MM.1S (cell line): Measurements from ENCODE around the gene ALLC.

Experiments
- DNase-seq: peaks from one replicate; pipeline ENCODE4 v3.0.0-alpha.2; 2015
- H2AFZ ChIP-seq: fragments of 300-600 bp; sonication (generic); 2 replicates; pipeline ENCODE4 v1.6.0; 2016; ENCODE audit warnings: antibody characterized with exemption, low read length
- H3F3A ChIP-seq: fragments of 300-600 bp; sonication (generic); 2 replicates; pipeline ENCODE4 v1.6.1; 2016; ENCODE audit warnings: mild to moderate bottlenecking, antibody characterized with exemption, low read length, moderate library complexity, mixed read lengths; ENCODE audit not compliant: insufficient read depth
- H3K27ac ChIP-seq: fragments of 300-600 bp; sonication (generic); 2 replicates; pipeline ENCODE4 v1.5.1; 2016; ENCODE audit warnings: mild to moderate bottlenecking, low read length
- H3K27me3 ChIP-seq: fragments of 300-600 bp; sonication (generic); replicated peaks from 2 replicates; pipeline ENCODE4 v1.6.0; 2016; ENCODE audit warnings: low read length; ENCODE audit not compliant: insufficient read depth
- H3K36me3 ChIP-seq: fragments of 300-600 bp; sonication (generic); replicated peaks from 2 replicates; pipeline ENCODE4 v1.6.1; 2016; ENCODE audit warnings: mild to moderate bottlenecking, low read length, mixed read lengths; ENCODE audit not compliant: insufficient read depth
- H3K4me1 ChIP-seq: fragments of 300-600 bp; sonication (generic); 2 replicates; pipeline ENCODE4 v1.6.1; 2016; ENCODE audit warnings: low read length, mixed read lengths
- H3K4me2 ChIP-seq: fragments of 300-600 bp; sonication (generic); 2 replicates; pipeline ENCODE4 v1.6.0; 2016; ENCODE audit warnings: low read depth, low read length
- H3K4me3 ChIP-seq: fragments of 300-600 bp; sonication (generic); 2 replicates; pipeline ENCODE4 v1.5.1; 2016; ENCODE audit warnings: low read length, mixed read lengths
- H3K79me2 ChIP-seq: fragments of 300-600 bp; sonication (generic); 2 replicates; pipeline ENCODE4 v1.6.1; 2016; ENCODE audit warnings: mixed run types, low read length, mixed read lengths
- H3K9ac ChIP-seq: fragments of 300-600 bp; sonication (generic); 2 replicates; pipeline ENCODE4 v1.6.1; 2016; ENCODE audit warnings: low read length, mixed read lengths
- H3K9me2 ChIP-seq: fragments of 300-600 bp; sonication (generic); replicated peaks from 2 replicates; pipeline ENCODE4 v1.6.1; 2016; ENCODE audit warnings: mild to moderate bottlenecking, low read length, mixed read lengths; ENCODE audit not compliant: insufficient read depth
- H3K9me3 ChIP-seq: fragments of 300-600 bp; sonication (generic); replicated peaks from 2 replicates; pipeline ENCODE4 v1.6.1; 2016; ENCODE audit warnings: mild to moderate bottlenecking, low read length, mixed read lengths; ENCODE audit not compliant: insufficient read depth
- H4K20me1 ChIP-seq: fragments of 300-600 bp; sonication (generic); 2 replicates; pipeline ENCODE4 v1.6.1; 2016; ENCODE audit warnings: mild to moderate bottlenecking, low read length, moderate library complexity, mixed read lengths; ENCODE audit not compliant: insufficient read depth
- EZH2 ChIP-seq: fragments of 300-600 bp; sonication (generic); optimal IDR thresholded peaks from 2 replicates; pipeline ENCODE3; 2017; ENCODE audit warnings: low read depth, mild to moderate bottlenecking, antibody characterized with exemption, low read length, mixed read lengths
- EZH2phosphoT487 ChIP-seq: fragments of 300-600 bp; sonication (generic); IDR thresholded peaks from 2 replicates; pipeline ENCODE4 v1.6.1; 2018; ENCODE audit warnings: antibody characterized with exemption, low read length
- TF ChIP-seq, protein P1 (sequence below): fragments of 300-600 bp; sonication (generic); IDR thresholded peaks from 2 replicates; pipeline ENCODE4 v1.5.1; 2016; ENCODE audit warnings: antibody characterized with exemption, low read length, mixed read lengths

ALLC gene

DNA sequence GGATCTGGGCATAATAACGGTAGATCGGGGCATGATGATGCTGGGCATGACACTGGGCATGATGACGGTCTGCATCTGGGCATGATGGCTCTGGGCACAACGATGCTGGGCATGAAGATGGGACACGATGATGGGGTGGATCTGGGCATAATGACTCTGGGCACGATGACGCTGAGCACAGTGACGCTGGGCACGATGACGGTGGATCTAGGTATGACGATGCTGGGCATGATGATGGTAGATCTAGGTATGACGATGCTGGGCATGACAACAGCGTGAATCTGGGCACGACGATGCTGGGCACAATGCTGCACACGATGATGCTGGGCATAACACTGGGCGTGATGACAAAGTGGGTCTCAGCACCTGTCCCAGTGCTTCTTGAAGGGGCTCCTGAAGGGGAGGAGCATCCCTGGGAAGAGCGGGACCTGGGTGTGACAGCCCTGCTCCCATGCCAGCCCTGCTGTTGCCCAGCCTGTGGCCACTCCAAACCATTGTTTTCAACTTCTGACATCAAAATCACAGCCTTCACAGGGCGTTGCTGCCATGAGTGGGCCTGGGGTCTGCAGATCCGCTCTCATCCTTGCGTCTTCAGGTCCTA, 30.4 kb upstream of the ALLC start:
- Histone ChIP-seq H3K9me3 (no peaks in the 10 kb centered on the region), H3K4me2 (no peak overlapping the region), H2AFZ (no peak overlapping the region), H3K27ac (no peak overlapping the region), H3K9me2 (no peaks in the 10 kb centered on the region), H4K20me1 (no peaks in the 10 kb centered on the region), H3F3A (no peaks in the 10 kb centered on the region), H3K9ac (no peak overlapping the region), H3K79me2 (no peaks in the 10 kb centered on the region), H3K36me3 (no peaks in the 10 kb centered on the region), H3K27me3 (no peaks in the 10 kb centered on the region), H3K4me3 (no peak overlapping the region), H3K4me1 (no peaks in the 10 kb centered on the region)
- no peak for DNase-seq
- TF ChIP-seq EZH2, result no peak
- no peak for TF ChIP-seq EZH2phosphoT487
- TF ChIP-seq, protein P1, sequence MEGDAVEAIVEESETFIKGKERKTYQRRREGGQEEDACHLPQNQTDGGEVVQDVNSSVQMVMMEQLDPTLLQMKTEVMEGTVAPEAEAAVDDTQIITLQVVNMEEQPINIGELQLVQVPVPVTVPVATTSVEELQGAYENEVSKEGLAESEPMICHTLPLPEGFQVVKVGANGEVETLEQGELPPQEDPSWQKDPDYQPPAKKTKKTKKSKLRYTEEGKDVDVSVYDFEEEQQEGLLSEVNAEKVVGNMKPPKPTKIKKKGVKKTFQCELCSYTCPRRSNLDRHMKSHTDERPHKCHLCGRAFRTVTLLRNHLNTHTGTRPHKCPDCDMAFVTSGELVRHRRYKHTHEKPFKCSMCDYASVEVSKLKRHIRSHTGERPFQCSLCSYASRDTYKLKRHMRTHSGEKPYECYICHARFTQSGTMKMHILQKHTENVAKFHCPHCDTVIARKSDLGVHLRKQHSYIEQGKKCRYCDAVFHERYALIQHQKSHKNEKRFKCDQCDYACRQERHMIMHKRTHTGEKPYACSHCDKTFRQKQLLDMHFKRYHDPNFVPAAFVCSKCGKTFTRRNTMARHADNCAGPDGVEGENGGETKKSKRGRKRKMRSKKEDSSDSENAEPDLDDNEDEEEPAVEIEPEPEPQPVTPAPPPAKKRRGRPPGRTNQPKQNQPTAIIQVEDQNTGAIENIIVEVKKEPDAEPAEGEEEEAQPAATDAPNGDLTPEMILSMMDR, result no peak

DNA sequence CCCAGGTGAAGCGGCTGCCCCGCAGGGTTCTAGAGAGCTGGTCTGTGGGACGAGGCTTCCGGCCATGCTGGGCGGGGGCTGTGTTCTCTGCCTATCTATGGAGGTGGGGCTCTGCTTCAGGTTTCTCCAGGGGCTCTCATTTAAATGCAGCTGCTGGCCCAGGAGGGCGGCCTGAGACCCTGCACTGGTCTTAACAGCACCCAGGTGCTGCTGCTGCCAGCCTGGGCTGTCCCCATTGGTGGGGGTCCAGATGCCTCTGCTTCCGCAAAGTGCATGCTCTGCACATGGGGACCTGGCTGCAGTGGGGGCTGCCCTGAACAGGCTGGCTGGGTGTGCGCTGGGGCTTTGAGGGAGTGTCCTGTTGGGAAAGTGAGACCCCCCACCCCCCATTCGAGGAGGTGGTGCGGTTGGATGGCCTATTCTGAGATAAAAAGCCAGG, 29.7 kb upstream of the ALLC start:
- Histone ChIP-seq H4K20me1 (no peaks in the 10 kb centered on the region), H3K27ac (no peak overlapping the region), H3K79me2 (no peaks in the 10 kb centered on the region), H3K4me1 (no peaks in the 10 kb centered on the region), H3K9ac (no peak overlapping the region), H2AFZ (no peak overlapping the region), H3K4me3 (no peak overlapping the region), H3K36me3 (no peaks in the 10 kb centered on the region), H3K9me2 (no peaks in the 10 kb centered on the region), H3F3A (no peaks in the 10 kb centered on the region), H3K9me3 (no peaks in the 10 kb centered on the region), H3K4me2 (no peak overlapping the region), H3K27me3 (no peaks in the 10 kb centered on the region)
- no peak for DNase-seq
- TF ChIP-seq EZH2phosphoT487, result no peak
- no peak for TF ChIP-seq EZH2
- TF ChIP-seq, protein P1, result no peak

DNA sequence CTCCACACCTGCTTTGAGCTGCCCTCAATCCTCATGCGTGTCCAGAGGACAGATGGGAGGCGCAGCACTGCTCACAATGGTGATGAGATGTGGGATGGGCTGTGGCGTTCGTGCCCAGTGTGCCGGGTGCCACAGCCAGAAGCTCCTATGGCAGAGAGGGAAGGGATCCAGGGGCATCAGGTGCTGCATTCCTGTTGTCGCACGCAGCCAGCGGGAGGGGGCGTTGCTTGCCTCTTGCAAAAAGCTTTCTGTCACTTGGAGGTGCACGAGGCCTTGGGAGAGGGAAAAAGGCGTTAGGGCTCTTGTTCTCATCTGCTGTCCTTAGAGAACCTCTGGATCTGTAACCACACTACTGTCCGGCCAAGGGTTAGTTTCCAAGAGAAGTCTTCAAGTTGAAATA, 29.2 kb upstream of the ALLC start:
- Histone ChIP-seq H3K4me3 (no peak overlapping the region), H3K9me2 (no peaks in the 10 kb centered on the region), H3K27ac (no peak overlapping the region), H3K4me1 (no peaks in the 10 kb centered on the region), H3K36me3 (no peaks in the 10 kb centered on the region), H2AFZ (no peak overlapping the region), H3K9ac (no peak overlapping the region), H3K9me3 (no peaks in the 10 kb centered on the region), H4K20me1 (no peaks in the 10 kb centered on the region), H3K4me2 (no peak overlapping the region), H3K79me2 (no peaks in the 10 kb centered on the region), H3F3A (no peaks in the 10 kb centered on the region), H3K27me3 (no peaks in the 10 kb centered on the region)
- TF ChIP-seq, protein P1, result no peak
- no peak for TF ChIP-seq EZH2phosphoT487
- no peak for TF ChIP-seq EZH2
- DNase-seq, result no peak
